MCF 10A (cell line): ENCODE measurements around the gene PPP1R12B. TPM values are rescaled to one million over a fixed set of nuclear protein-coding genes. Genes with fewer than 3 reads are reported as not detected.
A peak's percentile ranks its signal among the peaks of the same experiment; 100 is the strongest.
"Not testable (repeated sequence)": the region's sequence is repeated elsewhere in the genome, so short reads cannot be mapped to it uniquely, and the experiment has no call there.

ENCODE experiments used
- BruUV-seq: library from RNA; stranded (reverse); fragments of 400-500 nt; replicated peaks from 2 replicates; lab custom pipeline; 2021; lab: Mats Ljungman, UMichigan
- CTCF ChIA-PET: fragments of 300-600 bp; sonication (Branson Sonifier 250); formaldehyde crosslinking; extraction: SDS; loops from one replicate; lab custom pipeline; 2021; ENCODE audit warnings: antibody characterized with exemption, inconsistent platforms; lab: Yijun Ruan, JAX
- POLR2A ChIA-PET: fragments of 300-600, 350-650 bp; sonication (Branson Sonifier 250); formaldehyde crosslinking; extraction: SDS; loops from one replicate; lab custom pipeline; 2020; ENCODE audit warnings: antibody characterized with exemption, inconsistent platforms; lab: Yijun Ruan, JAX
- DNase-seq: peaks from one replicate; pipeline ENCODE4 v3.0.0-alpha.2; 2018; ENCODE audit not compliant: unreplicated experiment
- H3K27ac Mint-ChIP-seq: one replicate; pipeline ENCODE4 v1.8.0; 2022; ENCODE audit warnings: mild to moderate bottlenecking, low read depth, mixed read lengths; ENCODE audit not compliant: unreplicated experiment
- H3K27me3 Mint-ChIP-seq: one replicate; pipeline ENCODE4 v1.8.0; 2022; ENCODE audit warnings: mixed read lengths; ENCODE audit not compliant: insufficient read depth, unreplicated experiment
- H3K36me3 Mint-ChIP-seq: one replicate; pipeline ENCODE4 v1.8.0; 2022; ENCODE audit warnings: mild to moderate bottlenecking, moderate library complexity, mixed read lengths; ENCODE audit not compliant: insufficient read depth, unreplicated experiment
- H3K4me1 Mint-ChIP-seq: one replicate; pipeline ENCODE4 v1.8.0; 2022; ENCODE audit warnings: mixed read lengths; ENCODE audit not compliant: insufficient read depth, unreplicated experiment
- H3K4me3 Mint-ChIP-seq: one replicate; pipeline ENCODE4 v1.8.0; 2022; ENCODE audit warnings: mild to moderate bottlenecking, moderate library complexity, mixed read lengths; ENCODE audit not compliant: unreplicated experiment
- H3K9me3 Mint-ChIP-seq: one replicate; pipeline ENCODE4 v1.8.0; 2022; ENCODE audit warnings: mixed read lengths; ENCODE audit not compliant: unreplicated experiment
- CTCF ChIP-seq: fragments of 200-600 bp; IDR thresholded peaks from one replicate; pipeline ENCODE4 v1.8.0; 2022; ENCODE audit warnings: antibody characterized with exemption, mild to moderate bottlenecking; ENCODE audit not compliant: unreplicated experiment
- intact Hi-C: fragments of 100-400 bp; cut with micrococcal nuclease; formaldehyde crosslinking; loops from 2 replicates; pipeline ENCODE4 v1.14.1; 2022
- total RNA-seq: library from RNA; stranded (reverse); gene quantifications from 2 replicates; pipeline ENCODE4 v1.2.3, GENCODE V29; 2022

Gene PPP1R12B
- total RNA-seq, 1 experiment from 2014 or later = 33.8 TPM

- POLR2A ChIA-PET = interaction anchor here (0.7 kb wide), 1 partner anchor 98 kb away, joined by 3 read pairs; no protein-coding TSS in a partner anchor
- intact Hi-C loops = no loop called here
- no TSS peak for BruUV-seq
Observed at GRCh38 chr1:202521886-202522285, 173.4 kb downstream of the PPP1R12B start.

DNA sequence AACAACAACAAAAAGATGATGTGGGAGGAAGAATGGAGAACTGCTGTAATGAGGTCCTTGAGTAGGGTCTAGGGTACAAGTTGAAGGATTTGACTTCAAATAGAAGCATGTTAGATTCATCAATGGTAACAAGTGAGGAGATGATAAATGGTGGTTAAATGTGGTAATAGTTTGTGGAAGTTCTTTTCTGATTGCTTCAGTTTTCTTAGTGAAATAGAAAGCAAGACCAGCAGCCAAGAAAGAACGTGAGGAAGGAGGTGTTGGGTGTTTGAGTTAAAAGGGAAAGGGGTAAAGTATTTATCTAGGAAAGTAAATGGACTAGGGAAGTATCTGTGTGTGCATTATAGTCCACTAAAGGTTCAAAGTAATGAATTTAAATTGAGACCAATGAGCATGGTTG is 177.6 kb downstream of the PPP1R12B start:
- H3K4me1 Mint-ChIP-seq, H3K36me3 Mint-ChIP-seq, H3K27me3 Mint-ChIP-seq, POLR2A ChIA-PET, BruUV-seq, DNase-seq, H3K9me3 Mint-ChIP-seq, intact Hi-C loops, H3K4me3 Mint-ChIP-seq, H3K27ac Mint-ChIP-seq: not testable (repeated sequence)
- CTCF ChIA-PET = interaction anchor here (0.8 to 2.8 kb wide), 3 partner anchors 11 to 74 kb away, joined by 3 to 11 read pairs (median 3); no protein-coding TSS in a partner anchor

More at GRCh38 chr1:202521886-202522285, 173.4 kb downstream of the PPP1R12B start:
- H3K36me3 Mint-ChIP-seq = no peaks in the 10 kb centered on the region
- CTCF ChIA-PET = interaction anchor here (1.1 to 1.4 kb wide), 2 partner anchors 50 to 78 kb away, joined by 3 to 5 read pairs; no protein-coding TSS in a partner anchor
- H3K27ac Mint-ChIP-seq = no peak overlapping the region
- no peaks in the 10 kb centered on the region for H3K4me1 Mint-ChIP-seq
- no peaks in the 10 kb centered on the region for H3K27me3 Mint-ChIP-seq
- H3K4me3 Mint-ChIP-seq = no peak overlapping the region
- DNase-seq = no peak
- H3K9me3 Mint-ChIP-seq = no peaks in the 10 kb centered on the region
- TF ChIP-seq CTCF = no peak

- H3K27ac Mint-ChIP-seq, BruUV-seq, DNase-seq, H3K36me3 Mint-ChIP-seq, H3K4me3 Mint-ChIP-seq, H3K4me1 Mint-ChIP-seq, intact Hi-C loops, H3K27me3 Mint-ChIP-seq, H3K9me3 Mint-ChIP-seq: not testable (repeated sequence)
- ChIA-PET POLR2A (interaction anchor here (0.7 to 1.4 kb wide), 3 partner anchors 22 to 741 kb away, joined by 3 to 5 read pairs (median 4); no protein-coding TSS in a partner anchor), CTCF (interaction anchor here (0.6 to 1.0 kb wide), 2 partner anchors 12 to 72 kb away, joined by 3 read pairs; no protein-coding TSS in a partner anchor)
Observed at GRCh38 chr1:202528096-202528722, 179.7 kb downstream of the PPP1R12B start.

GRCh38 chr1:202530686-202531085 is 182.2 kb downstream of the PPP1R12B start:
- CTCF ChIA-PET = interaction anchor here (0.8 kb wide), 1 partner anchor 347 kb away, joined by 3 read pairs; no protein-coding TSS in a partner anchor
- POLR2A ChIA-PET = interaction anchor here (0.6 kb wide), 1 partner anchor 16 kb away, joined by 3 read pairs; no protein-coding TSS in a partner anchor
- H3K27me3 Mint-ChIP-seq, intact Hi-C loops, H3K4me1 Mint-ChIP-seq, BruUV-seq, H3K9me3 Mint-ChIP-seq, DNase-seq, H3K27ac Mint-ChIP-seq, H3K4me3 Mint-ChIP-seq: not testable (repeated sequence)
- H3K36me3 Mint-ChIP-seq = peaks cover 12% of the 10 kb centered on the region

DNA sequence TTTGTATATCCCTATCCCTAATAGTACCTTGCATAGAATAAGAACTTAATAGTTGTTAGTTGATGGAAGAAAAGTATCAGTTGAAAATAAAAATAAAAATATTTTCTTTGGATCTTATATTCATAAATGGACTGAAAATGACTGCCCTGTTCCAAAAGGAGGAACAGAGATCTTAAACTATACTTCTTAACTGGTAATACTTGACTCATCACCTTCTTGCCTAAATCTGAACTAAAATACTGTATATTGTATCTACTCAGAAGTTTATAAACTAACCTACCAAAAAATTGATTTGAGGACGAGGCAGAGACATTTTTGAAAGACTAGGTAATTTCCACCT is 182.9 kb downstream of the PPP1R12B start:
- H3K27me3 Mint-ChIP-seq = no peaks in the 10 kb centered on the region
- ChIA-PET CTCF (no interaction called here), POLR2A (no interaction called here)
- no TSS peak for BruUV-seq
- DNase-seq = no peak
- peaks cover 12% of the 10 kb centered on the region for H3K36me3 Mint-ChIP-seq
- H3K27ac Mint-ChIP-seq = no peak overlapping the region
- no peak for TF ChIP-seq CTCF
- H3K4me1 Mint-ChIP-seq = no peaks in the 10 kb centered on the region
- no peak overlapping the region for H3K4me3 Mint-ChIP-seq
- H3K9me3 Mint-ChIP-seq = no peaks in the 10 kb centered on the region
- intact Hi-C loops = no loop called here

- intact Hi-C loops, DNase-seq, BruUV-seq, POLR2A ChIA-PET, H3K9me3 Mint-ChIP-seq, H3K27me3 Mint-ChIP-seq, H3K27ac Mint-ChIP-seq, H3K4me1 Mint-ChIP-seq, H3K4me3 Mint-ChIP-seq: not testable (repeated sequence)
- peaks cover 12% of the 10 kb centered on the region for H3K36me3 Mint-ChIP-seq
- CTCF ChIA-PET = interaction anchor here (0.7 kb wide), 1 partner anchor 43 kb away, joined by 3 read pairs; no protein-coding TSS in a partner anchor
Observed at GRCh38 chr1:202531812-202532616, 183.5 kb downstream of the PPP1R12B start.

- H3K9me3 Mint-ChIP-seq, H3K27me3 Mint-ChIP-seq, intact Hi-C loops, BruUV-seq, H3K4me3 Mint-ChIP-seq: not testable (repeated sequence)
- peak; percentile 73 for DNase-seq
- CTCF ChIA-PET = interaction anchor here (0.7 to 1.5 kb wide), 3 partner anchors 20 to 33 kb away, joined by 3 read pairs; no protein-coding TSS in a partner anchor
- Mint-ChIP-seq H3K36me3 (peaks cover 10% of the 10 kb centered on the region), H3K27ac (peak overlapping the region; percentile 65), H3K4me1 (peaks cover 16% of the 10 kb centered on the region)
- POLR2A ChIA-PET = interaction anchor here (1.3 to 2.1 kb wide), 3 partner anchors 19 to 39 kb away, joined by 3 to 10 read pairs (median 3); no protein-coding TSS in a partner anchor
Observed at GRCh38 chr1:202539166-202539574, 190.7 kb downstream of the PPP1R12B start.
